Stimulated activated CD4-positive, alpha-beta T cell treated with anti-CD3 and anti-CD28 coated beads, Interleukin-1b, Interleukin-23, amount 100 ng/mL, for 4 hours (primary cell): ENCODE results near the gene SDK1.
"Not testable (repeated sequence)": the region's sequence is repeated elsewhere in the genome, so short reads cannot be mapped to it uniquely, and the experiment has no call there.

Source experiments
- DNase-seq, 2 donors: peaks; one replicate each; pipeline ENCODE4 v3.0.0-alpha.2; 2020; ENCODE audit warnings: low read depth in 2 of 2

SDK1 gene

GRCh38 chr7:3955751-3956696 is 655.0 kb downstream of the SDK1 start:
- DNase-seq: no peak

DNA sequence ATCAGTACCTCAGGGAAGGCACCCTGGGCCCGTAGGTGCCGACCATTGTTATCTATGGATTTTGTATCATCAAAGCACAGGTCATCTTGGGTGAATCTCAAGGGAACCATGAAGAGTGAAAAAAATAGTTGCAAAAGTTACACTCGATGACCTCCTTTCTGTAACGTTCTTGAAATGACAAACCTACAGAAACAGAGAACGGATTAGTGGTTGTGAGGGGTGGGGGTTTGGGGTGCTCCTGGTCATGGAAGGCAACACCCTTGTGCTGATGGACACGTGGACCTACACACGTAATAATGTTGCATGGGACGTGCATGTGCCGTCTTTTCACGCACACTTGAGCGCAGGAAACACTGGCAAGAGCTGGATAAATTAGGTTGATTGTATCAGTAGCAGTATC is 655.9 kb downstream of the SDK1 start:
- no peak for DNase-seq

DNA sequence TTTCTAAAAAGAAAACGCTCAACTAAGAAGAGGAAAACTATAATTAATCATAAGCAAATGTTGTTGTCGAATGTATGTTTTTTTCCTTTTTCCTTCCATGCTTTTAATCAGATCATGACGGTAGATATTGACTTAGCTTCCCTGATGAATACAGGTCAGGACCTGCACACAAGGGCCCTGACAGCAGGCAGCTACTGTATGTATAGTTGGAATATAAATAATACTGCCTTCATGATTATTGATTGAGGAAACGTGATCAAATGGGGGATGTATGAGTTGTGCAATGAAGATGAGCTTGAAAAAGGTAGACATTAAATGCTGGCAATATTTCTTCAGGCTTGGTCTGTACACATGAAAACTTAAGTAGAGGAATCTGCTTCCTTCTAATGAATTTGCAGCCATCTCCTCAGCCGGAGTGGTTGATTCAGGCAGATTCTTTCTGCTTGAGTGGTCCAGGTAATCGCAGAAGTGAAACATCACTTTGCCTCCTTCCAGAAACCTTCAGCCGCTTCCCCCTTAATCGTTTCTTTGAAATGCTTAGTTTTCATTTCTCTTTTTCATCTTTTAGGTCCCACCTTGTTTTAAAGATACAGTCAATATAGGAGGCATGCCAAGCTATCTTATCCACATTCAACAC is 656.5 kb downstream of the SDK1 start:
- DNase-seq: no peak

DNA sequence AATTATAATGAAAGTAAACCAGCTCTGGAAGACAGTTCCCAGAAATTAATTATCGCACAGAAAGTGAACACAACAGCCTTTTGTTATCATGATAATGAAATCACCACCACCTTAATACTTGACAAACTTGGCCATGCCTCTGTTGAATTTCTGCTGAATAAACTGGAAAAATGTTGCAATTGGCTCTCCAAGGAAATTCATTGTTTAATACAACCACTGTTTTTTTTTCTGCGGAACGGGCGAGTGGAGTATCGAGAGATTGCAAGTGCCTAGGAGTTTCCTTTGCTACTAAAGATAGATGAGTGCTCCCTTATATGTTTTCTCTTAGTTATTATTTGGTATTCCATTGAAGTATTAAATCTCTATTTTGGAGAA is 657.0 kb downstream of the SDK1 start:
- no peak for DNase-seq

- no peak for DNase-seq
Observed at GRCh38 chr7:3959364-3959763, 658.3 kb downstream of the SDK1 start.

- DNase-seq: no peak
Observed at GRCh38 chr7:3960050-3960763, 659.2 kb downstream of the SDK1 start.

GRCh38 chr7:3960942-3961341 is 659.9 kb downstream of the SDK1 start:
- no peak for DNase-seq

DNA sequence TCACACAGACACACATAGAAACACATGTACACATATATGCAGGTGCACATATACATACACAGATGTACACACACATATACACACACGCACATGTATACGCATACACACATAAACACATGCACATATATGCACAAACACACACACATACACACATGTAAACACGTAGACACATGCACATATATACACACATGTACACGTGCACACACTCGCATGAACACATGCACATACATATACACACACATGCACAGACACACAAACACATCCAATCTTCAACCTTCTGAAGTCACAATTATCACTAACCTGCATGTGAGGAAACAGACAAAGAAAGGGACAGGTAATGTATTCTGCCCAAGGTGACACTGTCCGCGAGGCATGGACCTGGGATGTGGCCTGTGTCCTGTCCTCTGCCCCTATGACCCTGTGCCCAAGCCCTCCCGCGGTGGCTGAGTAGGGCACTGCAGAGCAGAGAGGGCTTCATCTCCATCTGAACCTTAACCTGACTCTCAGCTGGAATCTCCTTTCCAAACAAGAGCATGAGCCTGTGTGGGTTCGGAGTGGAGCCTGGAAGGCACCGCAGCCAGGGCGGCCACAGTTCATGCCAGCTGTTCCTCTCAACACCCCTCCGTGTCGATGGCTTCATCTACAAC is 660.9 kb downstream of the SDK1 start:
- no peak for DNase-seq

- DNase-seq: not testable (repeated sequence)
Observed at GRCh38 chr7:3963768-3964167, 662.7 kb downstream of the SDK1 start.

DNA sequence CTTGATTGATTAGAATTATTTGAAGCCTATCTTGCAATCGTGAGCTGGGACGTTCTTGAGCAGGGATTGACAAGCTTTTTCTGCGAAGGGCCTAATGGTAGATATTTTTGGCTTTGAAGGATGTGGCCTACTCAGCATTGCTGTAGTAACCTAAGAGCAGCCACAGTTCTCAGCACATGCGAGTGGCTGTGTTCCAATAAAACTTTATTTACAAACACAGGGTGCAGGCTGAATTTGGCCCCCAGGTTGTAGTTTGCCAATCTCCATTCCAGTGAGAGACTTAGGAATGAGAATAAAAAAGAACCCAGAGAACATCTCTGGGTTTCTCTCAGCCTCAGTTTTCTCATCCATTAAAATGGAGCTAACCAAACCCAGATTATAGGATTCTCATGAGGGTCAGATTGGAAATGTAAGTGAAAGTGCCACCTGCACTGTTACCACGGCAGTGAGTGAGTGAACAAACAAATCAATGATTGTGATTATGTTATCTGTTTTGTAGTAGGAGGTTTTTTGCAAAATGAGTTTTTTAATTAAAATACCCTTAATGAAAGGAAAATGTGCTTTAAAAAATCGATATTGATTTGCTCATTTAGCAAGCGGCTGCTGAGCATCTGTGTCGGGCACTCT is 664.0 kb downstream of the SDK1 start:
- DNase-seq: no peak

DNA sequence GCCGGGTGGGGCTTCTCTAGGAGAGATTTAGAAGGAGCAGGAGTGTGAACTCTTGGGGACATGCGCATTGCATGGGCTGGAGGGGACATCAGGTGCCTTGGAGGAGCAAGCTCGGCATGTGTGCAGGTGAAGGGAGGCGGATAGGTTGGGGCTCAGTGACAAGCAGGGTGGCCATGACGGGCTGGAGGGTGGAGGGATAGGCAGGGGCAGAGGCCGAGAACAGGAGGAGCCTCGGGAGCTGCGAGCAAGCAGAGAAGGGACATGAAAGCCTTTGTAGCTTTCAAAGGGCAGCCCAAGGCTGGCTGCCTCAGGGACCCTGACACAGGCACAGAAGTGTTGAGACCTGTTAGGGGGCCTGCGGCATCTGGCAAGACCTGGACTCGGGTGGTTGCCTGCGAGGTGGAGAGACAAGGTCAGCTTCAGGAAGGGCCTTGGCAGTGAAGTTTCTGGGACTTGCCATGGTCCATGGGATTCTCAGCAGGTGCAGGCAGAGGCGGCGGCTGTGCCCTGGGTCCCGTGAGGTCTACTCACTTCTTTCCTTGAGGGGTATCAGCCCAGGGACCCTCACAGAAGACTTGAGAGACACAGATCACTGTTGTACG is 664.8 kb downstream of the SDK1 start:
- no peak for DNase-seq

DNA sequence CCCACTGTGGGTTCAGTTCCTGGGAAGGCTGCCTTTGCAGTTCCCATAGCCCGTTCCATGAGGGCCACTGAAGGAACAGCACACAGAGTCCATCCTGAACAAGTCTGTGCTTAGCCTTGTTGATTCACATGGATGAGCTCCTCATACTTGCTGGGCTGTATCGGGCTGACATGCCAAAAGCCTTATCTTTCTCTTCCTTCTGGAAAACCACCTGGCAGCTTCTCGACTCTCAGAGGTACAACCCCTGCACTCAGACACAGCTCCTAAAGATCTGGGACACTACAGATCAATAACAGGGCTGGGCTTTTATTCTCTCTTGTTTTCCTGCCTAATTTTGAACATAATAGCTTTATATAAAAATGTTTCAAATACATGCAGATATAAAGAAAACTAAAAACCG is 667.2 kb downstream of the SDK1 start:
- no peak for DNase-seq

DNA sequence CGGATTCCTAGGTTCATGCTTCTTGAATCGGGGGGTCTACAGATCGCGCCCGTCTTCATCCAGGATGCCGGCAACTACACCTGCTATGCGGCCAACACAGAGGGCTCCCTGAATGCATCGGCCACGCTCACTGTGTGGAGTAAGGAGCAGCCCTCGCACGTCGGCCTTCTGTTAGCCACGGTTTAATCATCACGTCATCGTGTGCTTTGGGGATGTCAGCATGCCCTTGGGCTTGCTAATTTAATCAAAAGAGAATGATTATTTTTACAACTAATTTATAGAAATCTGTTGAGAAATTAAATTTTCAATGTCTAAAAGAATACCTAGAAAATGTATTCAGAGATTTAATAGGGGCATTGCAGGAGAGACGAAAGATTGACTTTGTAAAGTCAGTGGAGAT is 668.2 kb downstream of the SDK1 start:
- no peak for DNase-seq

DNA sequence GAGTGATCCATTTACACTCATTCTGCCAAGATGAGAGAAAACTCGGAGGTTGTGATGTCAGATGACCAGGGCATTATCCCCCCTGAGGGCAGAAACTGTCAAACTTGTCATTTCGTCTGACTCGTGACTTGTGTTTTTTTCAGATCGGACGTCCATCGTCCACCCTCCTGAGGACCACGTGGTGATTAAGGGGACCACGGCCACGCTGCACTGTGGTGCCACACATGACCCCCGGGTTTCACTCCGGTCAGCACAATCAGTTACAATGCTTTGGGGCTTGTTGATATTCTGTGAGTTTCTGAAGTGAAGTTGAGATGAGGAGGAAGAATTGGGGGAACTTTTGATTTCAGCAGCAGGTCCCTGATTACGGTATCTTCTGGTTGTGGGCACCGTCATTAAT is 670.3 kb downstream of the SDK1 start:
- DNase-seq: no peak

DNA sequence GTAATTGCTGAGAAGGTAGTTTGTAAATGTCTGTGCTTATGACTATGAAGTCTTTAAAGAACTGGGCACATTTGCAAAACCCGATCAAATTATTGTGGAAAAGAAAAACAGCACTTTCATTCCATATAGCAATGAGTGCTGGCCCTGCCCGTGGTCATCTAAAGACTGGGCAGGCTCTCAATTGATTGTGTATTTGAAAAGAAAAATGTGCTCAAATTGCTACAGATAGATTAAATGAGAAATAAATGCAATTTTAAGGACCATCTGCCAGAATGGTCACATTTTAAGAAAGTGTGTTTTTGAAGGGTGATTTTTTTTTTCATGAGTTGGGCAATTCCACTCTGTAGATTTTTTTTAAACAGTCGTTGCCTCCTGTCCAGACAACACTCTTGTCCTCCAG is 672.2 kb downstream of the SDK1 start:
- DNase-seq: no peak

- no peak for DNase-seq
Observed at GRCh38 chr7:3974329-3974728, 673.3 kb downstream of the SDK1 start.

DNA sequence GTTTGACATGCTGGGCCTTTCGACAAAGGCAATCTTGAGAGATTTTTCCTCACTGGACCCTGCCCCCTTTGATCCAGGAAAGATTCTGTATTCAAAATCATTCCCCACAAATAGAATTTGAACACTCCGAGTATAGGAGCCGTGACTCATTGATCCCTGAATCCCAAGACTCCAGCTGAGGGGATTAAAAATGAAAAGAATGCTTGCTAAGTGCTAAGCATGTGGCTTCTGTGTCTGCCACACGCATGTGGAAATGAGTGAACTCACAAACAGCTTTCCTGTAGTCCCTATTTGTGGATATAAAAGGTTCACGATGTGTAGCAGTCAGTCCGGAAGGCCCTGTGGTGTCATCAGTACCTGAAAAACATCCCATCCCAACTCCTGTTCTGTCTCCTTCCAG is 674.3 kb downstream of the SDK1 start:
- DNase-seq: no peak

DNA sequence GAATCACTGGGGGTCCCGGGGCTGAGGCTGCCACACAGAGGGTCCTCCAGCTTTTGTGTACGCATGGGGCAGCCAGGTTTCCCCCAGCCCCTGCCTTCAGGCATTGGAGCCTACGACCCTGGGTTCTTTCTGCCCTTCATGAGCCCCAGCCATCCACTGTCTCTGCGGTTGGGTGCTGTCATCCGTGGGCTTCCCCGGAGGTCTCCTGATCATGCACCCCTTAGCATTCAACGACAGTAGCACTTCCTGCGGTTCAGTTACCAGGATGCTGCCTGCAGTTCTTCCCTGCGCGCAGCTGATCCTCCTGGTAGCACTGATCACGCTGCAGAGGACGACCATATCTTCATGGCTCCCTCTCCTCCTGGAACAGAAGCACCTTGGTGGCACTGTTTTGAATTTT is 676.3 kb downstream of the SDK1 start:
- no peak for DNase-seq

DNA sequence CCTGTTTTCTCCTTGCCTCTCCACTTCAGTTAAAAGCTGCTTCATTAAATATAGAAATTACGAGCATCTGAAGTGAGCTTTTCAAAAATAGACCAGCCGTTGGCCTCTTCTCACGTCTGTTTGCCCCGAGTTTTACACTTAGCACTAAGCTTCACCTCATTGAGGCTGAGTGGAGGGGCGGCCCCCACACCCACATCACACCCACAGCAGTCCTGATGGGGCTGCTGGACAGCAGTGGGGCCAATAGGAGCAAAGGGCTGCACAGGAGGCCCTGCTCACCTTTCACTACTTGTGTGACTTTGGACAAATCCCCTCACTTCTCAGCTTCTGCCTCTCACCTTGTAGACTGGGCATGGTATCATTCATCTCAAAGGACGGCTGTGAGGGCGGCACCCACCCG is 677.8 kb downstream of the SDK1 start:
- DNase-seq: no peak

DNA sequence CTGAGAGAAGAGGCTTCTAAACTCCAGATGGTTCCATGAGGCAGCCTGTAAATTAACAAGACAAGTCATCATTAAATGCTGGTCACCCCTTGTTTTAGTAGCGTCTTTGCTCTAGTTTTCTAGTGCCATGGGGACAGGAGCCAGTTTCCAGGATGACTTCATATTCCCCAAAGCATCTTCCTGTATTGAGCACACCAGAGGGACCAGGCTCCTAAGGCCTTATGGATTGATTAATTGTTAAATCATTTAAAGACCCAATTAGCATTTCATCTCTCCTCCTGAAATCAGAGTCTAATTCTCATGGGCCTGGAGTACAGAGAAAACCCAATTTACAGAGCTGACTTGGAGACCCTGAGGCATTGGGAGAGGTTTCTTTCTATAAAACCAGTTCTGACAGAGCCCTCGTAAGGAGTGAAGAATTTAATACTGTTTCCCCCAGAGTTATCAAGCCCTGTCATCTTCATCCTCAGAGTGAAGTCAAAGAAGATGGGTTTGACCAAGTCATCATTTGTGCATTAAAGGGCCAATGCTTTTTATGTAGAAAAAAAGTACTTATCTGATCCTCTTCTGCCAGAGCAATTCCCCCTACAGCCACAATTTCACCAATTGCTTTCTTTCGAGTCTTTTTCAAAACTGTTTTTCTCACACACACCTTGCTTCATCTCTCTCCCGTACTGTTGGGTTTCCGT is 678.7 kb downstream of the SDK1 start:
- DNase-seq: no peak

DNA sequence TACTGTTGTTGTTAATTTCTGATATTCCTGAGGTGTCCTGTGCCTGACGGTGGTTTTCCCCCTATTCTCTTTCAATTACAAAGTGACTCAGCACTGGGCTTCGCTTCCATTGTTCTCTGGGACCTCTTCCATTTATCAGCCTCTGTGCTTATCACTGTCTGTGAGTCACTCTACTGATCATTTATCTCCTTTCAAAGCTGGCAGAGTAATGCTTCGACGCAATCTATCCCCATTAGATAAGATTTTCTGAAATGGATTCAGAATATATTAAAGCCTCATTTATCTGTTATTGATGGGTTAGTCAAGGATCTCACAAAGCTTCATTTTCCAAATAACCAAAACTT is 679.2 kb downstream of the SDK1 start:
- no peak for DNase-seq
